Measurements from ENCODE around the gene LTA4H.
"Not testable (repeated sequence)": the region's sequence is repeated elsewhere in the genome, so short reads cannot be mapped to it uniquely, and the experiment has no call there.

DNA sequence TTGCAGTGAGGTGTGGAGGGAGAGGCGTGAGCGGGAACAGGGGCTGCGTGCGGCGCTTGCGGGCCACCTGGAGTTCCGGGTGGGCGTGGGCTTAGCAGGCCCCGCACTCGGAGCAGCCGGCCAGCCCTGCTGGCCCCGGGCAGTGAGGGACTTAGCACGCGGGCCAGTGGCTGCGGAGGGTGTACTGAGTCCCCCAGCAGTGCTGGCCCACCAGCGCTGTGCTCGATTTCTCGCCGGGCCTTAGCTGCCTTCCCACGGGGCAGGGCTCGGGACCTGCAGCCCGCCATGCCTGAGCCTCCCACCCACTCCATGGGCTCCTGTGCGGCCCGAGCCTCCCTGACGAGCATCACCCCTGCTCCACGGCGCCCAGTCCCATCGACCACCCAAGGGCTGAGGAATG lies 66.3 kb downstream of the LTA4H start:
- TF ChIP-seq, protein P1, sequence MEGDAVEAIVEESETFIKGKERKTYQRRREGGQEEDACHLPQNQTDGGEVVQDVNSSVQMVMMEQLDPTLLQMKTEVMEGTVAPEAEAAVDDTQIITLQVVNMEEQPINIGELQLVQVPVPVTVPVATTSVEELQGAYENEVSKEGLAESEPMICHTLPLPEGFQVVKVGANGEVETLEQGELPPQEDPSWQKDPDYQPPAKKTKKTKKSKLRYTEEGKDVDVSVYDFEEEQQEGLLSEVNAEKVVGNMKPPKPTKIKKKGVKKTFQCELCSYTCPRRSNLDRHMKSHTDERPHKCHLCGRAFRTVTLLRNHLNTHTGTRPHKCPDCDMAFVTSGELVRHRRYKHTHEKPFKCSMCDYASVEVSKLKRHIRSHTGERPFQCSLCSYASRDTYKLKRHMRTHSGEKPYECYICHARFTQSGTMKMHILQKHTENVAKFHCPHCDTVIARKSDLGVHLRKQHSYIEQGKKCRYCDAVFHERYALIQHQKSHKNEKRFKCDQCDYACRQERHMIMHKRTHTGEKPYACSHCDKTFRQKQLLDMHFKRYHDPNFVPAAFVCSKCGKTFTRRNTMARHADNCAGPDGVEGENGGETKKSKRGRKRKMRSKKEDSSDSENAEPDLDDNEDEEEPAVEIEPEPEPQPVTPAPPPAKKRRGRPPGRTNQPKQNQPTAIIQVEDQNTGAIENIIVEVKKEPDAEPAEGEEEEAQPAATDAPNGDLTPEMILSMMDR (IDR thresholded peaks at IDR 0.05), result not testable (repeated sequence)
- TF ChIP-seq POLR2A (IDR thresholded peaks at IDR 0.05), result not testable (repeated sequence)
